ENCODE data around the gene EVA1B. TPM values are rescaled to one million over a fixed set of nuclear protein-coding genes. Genes with fewer than 3 reads are reported as not detected.

Gene EVA1B
- total and polyA plus RNA-seq, 10 of the 15 experiments (the other 5 are each of a cell fraction or from before 2014, with no cell fraction given): 0.15 to 6.4 (median 3.0) TPM; not detected in 2

DNA sequence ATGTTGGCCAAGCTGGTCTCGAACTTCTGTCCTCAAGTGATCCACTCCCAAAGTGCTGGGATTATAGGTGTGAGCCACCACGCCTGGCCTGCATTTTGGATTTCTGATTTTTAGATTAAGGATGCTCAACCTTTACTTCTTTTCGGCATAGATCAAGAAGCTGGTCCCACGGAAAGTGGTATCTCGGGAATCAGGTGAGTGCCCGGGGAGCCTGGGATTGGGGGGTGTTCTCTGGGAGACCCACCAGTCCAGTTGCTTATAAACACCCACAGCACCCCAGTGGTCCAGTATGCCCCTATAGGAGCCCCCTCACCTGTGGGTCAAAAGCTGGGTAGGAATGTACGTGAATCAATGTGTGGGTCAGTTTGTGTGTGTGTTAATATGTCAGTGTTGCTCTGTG, 14.0 kb downstream of the EVA1B start:
- CTCF ChIA-PET: interaction anchor here (0.7 to 4.0 kb wide), 4 partner anchors 33 to 113 kb away, joined by 3 to 24 read pairs (median 3); no protein-coding TSS in a partner anchor
- Histone ChIP-seq H3K4me2 (ENCODE audit: control insufficient read depth, insufficient read depth) (no peak overlapping the region), H2AFZ (ENCODE audit: control insufficient read depth, low read depth, low read length) (no peak overlapping the region), H3K27ac (ENCODE audit: control insufficient read depth, insufficient read depth) (no peak overlapping the region), H3K9ac (ENCODE audit: control insufficient read depth, insufficient read depth, low read length) (no peak overlapping the region), H3K27me3 (replicated peaks in 1 of 2; ENCODE audit: control insufficient read depth in 2 of 2, insufficient read depth in 2 of 2, low read length in 1 of 2) (no peaks in the 10 kb centered on the region), H3K36me3 (ENCODE audit: control insufficient read depth in 2 of 2, insufficient read depth in 2 of 2, low read length in 1 of 2) (peaks cover 0 to 3% of the 10 kb centered on the region in 2 experiments; a peak in 3 of 4 replicates), H3K9me3 (replicated peaks; ENCODE audit: control insufficient read depth, insufficient read depth, low read length) (no peaks in the 10 kb centered on the region), H4K20me1 (ENCODE audit: control insufficient read depth, insufficient read depth) (no peaks in the 10 kb centered on the region), H3K4me1 (ENCODE audit: control insufficient read depth, insufficient read depth, low read length) (peaks cover 22% of the 10 kb centered on the region), H3K79me2 (ENCODE audit: control insufficient read depth, insufficient read depth, low read length) (peaks cover 9% of the 10 kb centered on the region), H3K4me3 (no peak overlapping the region)
- RAD21 ChIA-PET (ENCODE audit: unreplicated experiment): interaction anchor here (0.8 to 1.5 kb wide), 2 partner anchors 14 to 24 kb away, joined by 3 to 4 read pairs; partner anchors contain the start of gene EVA1B
- 95% methylated on average over 7 of the region's 7 CpGs for WGBS (ENCODE audit: insufficient coverage, insufficient replicate concordance, low lambda C conversion rate, missing lambda C conversion rate)
- intact Hi-C loops (cut with micrococcal nuclease; ENCODE audit: unreplicated experiment) (no loop called here), in situ Hi-C loops (cut with MboI) (no loop called here)
- FAIRE-seq (no peak), DNase-seq (ENCODE audit: low read depth, low spot score) (no peak), ATAC-seq (no peak)
- SMC1A ChIA-PET (ENCODE audit: uncharacterized antibody, unreplicated experiment): interaction anchor here (0.8 to 1.5 kb wide), 2 partner anchors 15 to 24 kb away, joined by 3 to 5 read pairs; no protein-coding TSS in a partner anchor
- no TSS peak for BruUV-seq (replicated peaks)
- POLR2A ChIA-PET: interaction anchor here (0.6 kb wide), 2 partner anchors 99 to 142 kb away, joined by 3 read pairs; no protein-coding TSS in a partner anchor
- TF ChIP-seq NFYA (IDR thresholded peaks at IDR 0.05; ENCODE audit: borderline replicate concordance, low read depth, low read length) (no peak), KLF5 (IDR thresholded peaks at IDR 0.05; ENCODE audit: partially characterized antibody) (no peak), ZBTB40 (IDR thresholded peaks at IDR 0.05; ENCODE audit: borderline replicate concordance) (no peak), IRF4 (IDR thresholded peaks at IDR 0.05; ENCODE audit: low read depth, low read length) (no peak), SMC3 (IDR thresholded peaks at IDR 0.05; ENCODE audit: borderline replicate concordance, low read length) (no peak), KAT2A (conservative IDR thresholded peaks at IDR 0.05; ENCODE audit: control insufficient read depth, low read depth, low read length) (no peak), E2F8 (IDR thresholded peaks at IDR 0.05; ENCODE audit: low read depth, partially characterized antibody) (no peak), ZNF592 (IDR thresholded peaks at IDR 0.05) (no peak), YBX1 (IDR thresholded peaks at IDR 0.05) (no peak), HDAC6 (IDR thresholded peaks at IDR 0.05; ENCODE audit: unreplicated experiment) (no peak), POLR2A (IDR thresholded peaks at IDR 0.05; ENCODE audit: low read depth, low read length) (no peak), ZBED1 (IDR thresholded peaks at IDR 0.05; ENCODE audit: borderline replicate concordance) (no peak), GATAD2B (conservative IDR thresholded peaks at IDR 0.05; ENCODE audit: low read depth) (no peak), ATF7 (IDR thresholded peaks at IDR 0.05; ENCODE audit: low read depth) (no peak), CREB1 (IDR thresholded peaks at IDR 0.05; ENCODE audit: low read depth) (no peak)

All from GM12878 (cell line).